ENCODE measurements around the gene IL2RA.
"Not testable (repeated sequence)": the region's sequence is repeated elsewhere in the genome, so short reads cannot be mapped to it uniquely, and the experiment has no call there.

DNA sequence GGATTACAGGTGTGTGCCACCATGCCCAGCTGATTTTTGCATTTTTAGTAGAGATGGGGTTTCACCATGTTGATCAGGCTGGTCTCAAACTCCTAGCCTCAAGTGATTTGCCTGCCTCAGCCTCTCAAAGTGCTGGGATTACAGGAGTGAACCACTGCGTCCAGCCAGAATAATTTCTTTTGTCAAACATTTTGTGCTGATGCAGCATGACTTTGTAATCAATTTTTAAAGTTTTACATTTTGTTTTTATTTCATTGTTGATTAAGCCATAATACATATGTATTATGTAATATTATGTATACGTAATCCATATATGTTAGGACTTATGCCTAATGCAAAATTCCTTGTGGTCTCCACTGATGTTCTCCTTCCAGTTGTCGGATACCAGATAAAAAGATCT is 45.4 kb upstream of the IL2RA start:
- not testable (repeated sequence) for TF ChIP-seq CTCF (IDR thresholded peaks at IDR 0.05; ENCODE audit: poor library complexity, severe bottlenecking); EZH2 (IDR thresholded peaks at IDR 0.05; ENCODE audit: borderline replicate concordance, insufficient read depth, low read length, poor library complexity, severe bottlenecking); TAF1 (IDR thresholded peaks at IDR 0.05; ENCODE audit: low read depth); EP300 (conservative IDR thresholded peaks at IDR 0.05; ENCODE audit: poor library complexity, severe bottlenecking); POLR2AphosphoS5 (IDR thresholded peaks at IDR 0.05); REST (IDR thresholded peaks at IDR 0.05; ENCODE audit: borderline replicate concordance); RAD21 (conservative IDR thresholded peaks at IDR 0.05); SMC3 (conservative IDR thresholded peaks at IDR 0.05; ENCODE audit: poor library complexity); MXI1 (conservative IDR thresholded peaks at IDR 0.05; ENCODE audit: poor library complexity, severe bottlenecking)

Data from neural cell (in vitro differentiated cells).